Melanocyte of skin (primary cell): Measurements from ENCODE around the gene RHBDD3. TPM values are rescaled to one million over a fixed set of nuclear protein-coding genes. Genes with fewer than 3 reads are reported as not detected.

ENCODE experiments used
- total RNA-seq, 2 donors: library from RNA; depleted of rRNA; stranded (reverse); fragments of >200 nt; gene quantifications; 2 replicates each; pipeline ENCODE4 v1.2.3, GENCODE V29; 2012

The RHBDD3 gene
- total RNA-seq = 10 to 100 TPM; 35.0 to 39.6 TPM

GRCh38 chr22:29267858-29268510, at the start of gene RHBDD3, which contains the start of gene EWSR1:
Gene RHBDD3, minus strand, starts transcription at chr22:29267981. Its CDS starts 2,355 bp downstream, at chr22:29265626.
Gene EWSR1, plus strand, starts transcription at chr22:29268268. Its CDS starts 69 bp downstream, at chr22:29268337.

GRCh38 chr22:29315286-29316140, 47.7 kb upstream of the RHBDD3 start, which contains the start of gene RASL10A:
Gene RASL10A, minus strand, starts transcription at chr22:29315697. Its CDS starts 451 bp downstream, at chr22:29315246.

GRCh38 chr22:29306175-29306834, 38.5 kb upstream of the RHBDD3 start, which contains the start of gene GAS2L1:
Gene GAS2L1, plus strand, starts transcription at chr22:29306650. Its CDS starts 1,456 bp downstream, at chr22:29308106.

Other genes with a start within 250 kb of the RHBDD3 start
- gene C22orf31, start 206.2 kb downstream of the RHBDD3 start, total RNA-seq = not detected
- gene KREMEN1, start 194.9 kb downstream of the RHBDD3 start, total RNA-seq = 1 to 10 TPM; 7.9 to 8.3 TPM
- gene EMID1, start 62.1 kb downstream of the RHBDD3 start, total RNA-seq = under 1 TPM in 1 of 2 donors, not detected in 1; under 0.01 TPM
- 100 to 1,000 TPM; 171 to 209 TPM for gene EWSR1, start 287 bp upstream of the RHBDD3 start, total RNA-seq
- 10 to 100 TPM; 17.6 to 18.3 TPM for gene GAS2L1, start 38.7 kb upstream of the RHBDD3 start, total RNA-seq
- gene RASL10A, start 47.7 kb upstream of the RHBDD3 start, total RNA-seq = not detected
- 10 to 100 TPM; 66.6 to 77.8 TPM for gene AP1B1, start 120.6 kb upstream of the RHBDD3 start, total RNA-seq
- not detected for gene RFPL1, start 170.6 kb upstream of the RHBDD3 start, total RNA-seq
- 1 to 10 TPM in 1 of 2 donors, not detected in 1; 1.3 TPM for gene NEFH, start 212.2 kb upstream of the RHBDD3 start, total RNA-seq